H9 (cell line): ENCODE measurements around the gene LRRC45. TPM values are rescaled to one million over a fixed set of nuclear protein-coding genes. Genes with fewer than 3 reads are reported as not detected.

ENCODE experiments used
- DNase-seq: peaks from one replicate; pipeline ENCODE4 v3.0.0-alpha.2; 2017
- H2AFZ ChIP-seq: one replicate; pipeline ENCODE4 v1.6.1; 2013; ENCODE audit warnings: mild to moderate bottlenecking, low read length, control low read depth, moderate library complexity
- H2AK5ac ChIP-seq: 2 replicates; pipeline ENCODE4 v1.6.1; 2013; ENCODE audit warnings: low read length, control low read depth, mixed read lengths; ENCODE audit not compliant: insufficient read length
- H2BK120ac ChIP-seq: one replicate; pipeline ENCODE4 v1.6.1; 2013; ENCODE audit warnings: low read depth, mild to moderate bottlenecking, low read length, control low read depth, inconsistent platforms; ENCODE audit not compliant: poor library complexity, severe bottlenecking
- H2BK12ac ChIP-seq: 2 replicates; pipeline ENCODE4 v1.6.1; 2013; ENCODE audit warnings: low read length, control low read depth, mixed read lengths, low read depth; ENCODE audit not compliant: insufficient read length
- H2BK15ac ChIP-seq: 2 replicates; pipeline ENCODE4 v1.6.1; 2013; ENCODE audit warnings: low read depth, low read length, control low read depth
- H2BK20ac ChIP-seq: one replicate; pipeline ENCODE4 v1.6.1; 2013; ENCODE audit warnings: low read depth, mild to moderate bottlenecking, low read length, control low read depth, inconsistent platforms; ENCODE audit not compliant: poor library complexity, severe bottlenecking
- H2BK5ac ChIP-seq: 2 replicates; pipeline ENCODE4 v1.6.1; 2013; ENCODE audit warnings: low read length, control low read depth, mixed read lengths; ENCODE audit not compliant: insufficient read length
- H3K14ac ChIP-seq: 2 replicates; pipeline ENCODE4 v1.6.1; 2013; ENCODE audit warnings: low read length, control low read depth; ENCODE audit not compliant: insufficient read depth
- H3K18ac ChIP-seq: 2 replicates; pipeline ENCODE4 v1.6.1; 2013; ENCODE audit warnings: low read depth, mild to moderate bottlenecking, mixed read lengths, low read length, control low read depth; ENCODE audit not compliant: insufficient read length
- H3K23ac ChIP-seq: 2 replicates; pipeline ENCODE4 v1.6.1; 2013; ENCODE audit warnings: low read length, control low read depth, mixed read lengths, low read depth; ENCODE audit not compliant: insufficient read length
- H3K23me2 ChIP-seq: 2 replicates; pipeline ENCODE4 v1.6.1; 2013; ENCODE audit warnings: low read depth, mild to moderate bottlenecking, mixed read lengths, low read length, control low read depth; ENCODE audit not compliant: insufficient read length, poor library complexity, severe bottlenecking
- H3K27ac ChIP-seq: 2 replicates; pipeline ENCODE4 v1.5.1; 2013; ENCODE audit warnings: low read length, control low read depth, mixed read lengths, low read depth; ENCODE audit not compliant: insufficient read length
- H3K27me3 ChIP-seq: 2 replicates; pipeline ENCODE4 v1.6.1; 2013; ENCODE audit warnings: low read length, control low read depth, inconsistent platforms; ENCODE audit not compliant: insufficient read depth
- H3K4ac ChIP-seq: 2 replicates; pipeline ENCODE4 v1.6.1; 2013; ENCODE audit warnings: low read depth, mild to moderate bottlenecking, control low read depth, inconsistent platforms, low read length, moderate library complexity
- H3K4me1 ChIP-seq: 2 replicates; pipeline ENCODE4 v1.6.1; 2013; ENCODE audit warnings: low read length, control low read depth, inconsistent platforms; ENCODE audit not compliant: insufficient read depth
- H3K4me2 ChIP-seq: 2 replicates; pipeline ENCODE4 v1.6.1; 2013; ENCODE audit warnings: low read length, control low read depth, mixed read lengths; ENCODE audit not compliant: insufficient read length, insufficient read depth
- H3K56ac ChIP-seq: 2 replicates; pipeline ENCODE4 v1.6.1; 2013; ENCODE audit warnings: low read depth, mild to moderate bottlenecking, mixed read lengths, low read length, control low read depth; ENCODE audit not compliant: insufficient read length
- H3K79me1 ChIP-seq: 2 replicates; pipeline ENCODE4 v1.6.1; 2013; ENCODE audit warnings: low read depth, mild to moderate bottlenecking, moderate library complexity, low read length, control low read depth, inconsistent platforms; ENCODE audit not compliant: insufficient read depth, poor library complexity, severe bottlenecking
- H3K79me2 ChIP-seq: 2 replicates; pipeline ENCODE4 v1.6.1; 2013; ENCODE audit warnings: low read length, control low read depth, inconsistent platforms; ENCODE audit not compliant: insufficient read depth
- H3K9ac ChIP-seq: 2 replicates; pipeline ENCODE4 v1.6.1; 2013; ENCODE audit warnings: low read length, control low read depth, mixed read lengths; ENCODE audit not compliant: insufficient read length; ENCODE audit errors: extremely low read depth
- H3K9me3 ChIP-seq: one replicate; pipeline ENCODE4 v1.6.1; 2013; ENCODE audit warnings: low read depth, low read length, inconsistent platforms; ENCODE audit not compliant: control insufficient read depth
- H3T11ph ChIP-seq: one replicate; pipeline ENCODE4 v1.6.1; 2013; ENCODE audit warnings: mild to moderate bottlenecking, low read length, control low read depth, inconsistent platforms
- H4K20me1 ChIP-seq: one replicate; pipeline ENCODE4 v1.6.1; 2013; ENCODE audit not compliant: control insufficient read depth, insufficient read length, insufficient read depth
- H4K5ac ChIP-seq: 2 replicates; pipeline ENCODE4 v1.6.1; 2013; ENCODE audit warnings: low read depth, mild to moderate bottlenecking, mixed read lengths, low read length, control low read depth; ENCODE audit not compliant: insufficient read length
- H4K8ac ChIP-seq: replicated peaks from 2 replicates; pipeline ENCODE4 v1.6.1; 2013; ENCODE audit warnings: low read length, control low read depth, mixed read lengths, low read depth; ENCODE audit not compliant: insufficient read length
- H4K91ac ChIP-seq: 2 replicates; pipeline ENCODE4 v1.6.1; 2013; ENCODE audit warnings: low read depth, mild to moderate bottlenecking, moderate library complexity, mixed read lengths, low read length, control low read depth; ENCODE audit not compliant: insufficient read length
- H3K27ac Mint-ChIP-seq, 3 experiments: 2 replicates in 2 of 3; 3 replicates in 1 of 3; pipeline ENCODE4 v1.8.0; 2020 to 2021; ENCODE audit warnings: mixed read lengths in 3 of 3, mild to moderate bottlenecking in 1 of 3, moderate library complexity in 1 of 3
- H3K27me3 Mint-ChIP-seq: 2 replicates; pipeline ENCODE4 v1.8.0; 2021; ENCODE audit warnings: low read depth, mild to moderate bottlenecking, moderate library complexity, mixed read lengths
- H3K36me3 Mint-ChIP-seq, 3 experiments: 2 replicates in 2 of 3; 3 replicates in 1 of 3; pipeline ENCODE4 v1.8.0; 2020 to 2021; ENCODE audit warnings: low read depth in 3 of 3, mixed read lengths in 3 of 3; ENCODE audit not compliant: insufficient read depth in 1 of 3
- H3K4me1 Mint-ChIP-seq, 2 experiments: 2 replicates each; pipeline ENCODE4 v1.8.0; 2020; ENCODE audit warnings: mixed read lengths in 2 of 2
- H3K4me3 Mint-ChIP-seq, 2 experiments: 2 replicates in 1 of 2; 3 replicates in 1 of 2; pipeline ENCODE4 v1.8.0; 2020 to 2021; ENCODE audit warnings: mild to moderate bottlenecking in 2 of 2, mixed read lengths in 2 of 2, moderate library complexity in 1 of 2
- H3K9me3 Mint-ChIP-seq, 2 experiments: 2 replicates in 1 of 2; 3 replicates in 1 of 2; pipeline ENCODE4 v1.8.0; 2020; ENCODE audit warnings: mild to moderate bottlenecking in 2 of 2, mixed read lengths in 2 of 2, moderate library complexity in 1 of 2
- CTCF ChIP-seq: fragments of 200-600 bp; sonication (generic); conservative IDR thresholded peaks from 3 replicates; pipeline ENCODE4 v1.8.0; 2021; ENCODE audit warnings: antibody characterized with exemption, mild to moderate bottlenecking
- WGBS: extraction: QIAGEN DNeasy Blood & Tissue Kit; methylation state at CpG from one replicate; pipeline ENCODE4 v1.1.7; 2013; ENCODE audit warnings: missing lambda C conversion rate, low lambda C conversion rate, mixed read lengths; ENCODE audit not compliant: insufficient read length; ENCODE audit errors: extremely low coverage; 5-methylcytosine and 5-hydroxymethylcytosine counted together
- total RNA-seq: library from RNA; stranded (reverse); gene quantifications from 2 replicates; pipeline ENCODE4 v1.2.1, GENCODE V29; 2021

Gene LRRC45
- total RNA-seq, 1 experiment from 2014 or later: 28.7 TPM

- TF ChIP-seq CTCF: no peak
Measured at GRCh38 chr17:82009413-82009812, 13.7 kb upstream of the LRRC45 start.

More at GRCh38 chr17:82009413-82009812, 13.7 kb upstream of the LRRC45 start:
- Histone ChIP-seq H3K27me3 (no peaks in the 10 kb centered on the region), H2BK20ac (no peak overlapping the region), H2BK12ac (no peak overlapping the region), H3K23ac (no peak overlapping the region), H3K14ac (no peak overlapping the region), H3K9ac (no peak overlapping the region), H2BK15ac (no peak overlapping the region), H3K9me3 (no peaks in the 10 kb centered on the region), H2BK120ac (no peak overlapping the region), H2BK5ac (no peak overlapping the region), H2AFZ (no peak overlapping the region), H4K91ac (no peak overlapping the region), H2AK5ac (no peak overlapping the region), H4K5ac (no peak overlapping the region), H3K79me2 (no peaks in the 10 kb centered on the region), H3K23me2 (no peaks in the 10 kb centered on the region), H3K56ac (no peak overlapping the region), H3K4ac (no peak overlapping the region), H3T11ph (no peak overlapping the region), H3K79me1 (no peaks in the 10 kb centered on the region), H4K20me1 (no peaks in the 10 kb centered on the region), H3K27ac (no peak overlapping the region), H3K4me1 (no peaks in the 10 kb centered on the region), H4K8ac (no peak overlapping the region), H3K18ac (no peak overlapping the region), H3K4me2 (no peak overlapping the region)
- no peaks in the 10 kb centered on the region; the same call in 1 of the 2 replicates for H3K27me3 Mint-ChIP-seq
- no peaks in the 10 kb centered on the region for H3K36me3 Mint-ChIP-seq
- H3K4me3 Mint-ChIP-seq: no peak overlapping the region
- 0 out of 4 replicates have a peak, but pooled peaks cover 0 to 2% of the 10 kb centered on the region in 2 experiments for H3K4me1 Mint-ChIP-seq
- H3K27ac Mint-ChIP-seq: no peak overlapping the region
- no peaks in the 10 kb centered on the region for H3K9me3 Mint-ChIP-seq
- no peak for DNase-seq
- no CpG with 5 or more reads among the region's 15 CpGs for WGBS
